ENCODE measurements around the gene MBD4.

DNA sequence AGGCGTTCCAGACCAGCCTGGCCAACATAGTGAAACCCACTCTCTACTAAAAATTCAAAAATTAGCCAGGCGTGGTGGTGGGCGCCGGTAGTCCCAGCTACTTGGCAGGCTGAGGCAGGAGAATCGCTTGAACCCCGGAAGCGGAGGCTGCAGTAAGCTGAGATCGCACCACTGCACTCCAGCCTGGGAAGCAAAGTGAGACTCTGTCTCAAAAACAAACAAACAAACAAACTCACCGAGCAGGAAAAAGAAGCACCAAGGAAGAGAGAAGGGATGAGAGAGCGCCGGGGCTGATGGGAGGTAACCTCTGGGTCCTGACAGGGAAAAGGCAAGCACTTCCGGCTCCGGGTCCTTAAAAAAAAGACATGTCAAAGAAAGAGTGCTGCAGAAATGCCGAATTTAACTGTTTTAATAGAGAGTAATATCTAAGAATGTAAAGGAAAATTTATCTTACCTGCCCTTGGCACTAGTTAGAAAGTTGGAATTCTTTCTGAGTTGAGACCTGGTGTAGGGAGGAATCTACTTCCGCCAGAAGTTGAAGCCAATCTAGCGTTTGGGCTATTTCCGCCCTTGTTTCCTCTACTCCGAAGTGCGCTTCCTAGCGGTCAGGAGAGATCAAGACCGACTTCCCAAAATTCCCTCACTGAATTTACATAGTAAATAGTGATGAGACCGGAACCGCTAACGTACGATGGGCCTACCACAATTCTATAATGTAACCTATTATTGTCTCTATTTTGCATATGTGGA is 40.4 kb downstream of the MBD4 start:
- TF ChIP-seq, protein P1, sequence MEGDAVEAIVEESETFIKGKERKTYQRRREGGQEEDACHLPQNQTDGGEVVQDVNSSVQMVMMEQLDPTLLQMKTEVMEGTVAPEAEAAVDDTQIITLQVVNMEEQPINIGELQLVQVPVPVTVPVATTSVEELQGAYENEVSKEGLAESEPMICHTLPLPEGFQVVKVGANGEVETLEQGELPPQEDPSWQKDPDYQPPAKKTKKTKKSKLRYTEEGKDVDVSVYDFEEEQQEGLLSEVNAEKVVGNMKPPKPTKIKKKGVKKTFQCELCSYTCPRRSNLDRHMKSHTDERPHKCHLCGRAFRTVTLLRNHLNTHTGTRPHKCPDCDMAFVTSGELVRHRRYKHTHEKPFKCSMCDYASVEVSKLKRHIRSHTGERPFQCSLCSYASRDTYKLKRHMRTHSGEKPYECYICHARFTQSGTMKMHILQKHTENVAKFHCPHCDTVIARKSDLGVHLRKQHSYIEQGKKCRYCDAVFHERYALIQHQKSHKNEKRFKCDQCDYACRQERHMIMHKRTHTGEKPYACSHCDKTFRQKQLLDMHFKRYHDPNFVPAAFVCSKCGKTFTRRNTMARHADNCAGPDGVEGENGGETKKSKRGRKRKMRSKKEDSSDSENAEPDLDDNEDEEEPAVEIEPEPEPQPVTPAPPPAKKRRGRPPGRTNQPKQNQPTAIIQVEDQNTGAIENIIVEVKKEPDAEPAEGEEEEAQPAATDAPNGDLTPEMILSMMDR (optimal IDR thresholded peaks at IDR 0.05 in 1 of 3, IDR thresholded peaks at IDR 0.05 in 1 of 3, conservative IDR thresholded peaks at IDR 0.05 in 1 of 3; ENCODE audit: extremely low read depth in 1 of 3, insufficient read depth in 2 of 3, low read length in 3 of 3): peak; percentile 74 to 93 (median 85)
- TF ChIP-seq EZH2 (IDR thresholded peaks at IDR 0.05; ENCODE audit: low read length): no peak
